Activated CD4-positive, alpha-beta T cell treated with anti-CD3 and anti-CD28 coated beads, Interleukin-2, amount 50 U/mL, for 16 hours (primary cell): ENCODE results near the gene CROCC.
A peak's percentile ranks its signal among the peaks of the same experiment; 100 is the strongest.

Source experiments
- DNase-seq: peaks from one replicate; pipeline ENCODE4 v3.0.0-alpha.2; 2020

Gene CROCC

DNA sequence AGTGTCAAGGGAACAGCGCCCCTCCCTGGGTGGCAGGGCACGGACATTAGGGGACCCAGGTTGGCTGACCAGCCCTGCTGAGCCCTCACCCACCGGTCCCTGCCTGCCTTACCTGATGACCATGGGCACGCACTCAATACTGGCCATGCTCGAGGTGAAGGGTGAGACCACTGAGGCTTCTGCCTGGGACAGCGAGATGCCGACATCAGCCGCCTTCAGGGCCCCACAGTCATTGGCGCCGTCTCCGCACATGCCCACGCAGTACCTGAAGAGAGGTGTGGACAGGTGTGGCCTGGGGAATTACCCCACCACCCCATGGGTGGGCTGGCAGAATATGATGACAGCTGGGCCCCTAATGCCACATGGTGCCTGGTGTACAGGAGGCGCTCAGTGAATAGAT, 66.5 kb downstream of the CROCC start:
- no peak for DNase-seq

DNA sequence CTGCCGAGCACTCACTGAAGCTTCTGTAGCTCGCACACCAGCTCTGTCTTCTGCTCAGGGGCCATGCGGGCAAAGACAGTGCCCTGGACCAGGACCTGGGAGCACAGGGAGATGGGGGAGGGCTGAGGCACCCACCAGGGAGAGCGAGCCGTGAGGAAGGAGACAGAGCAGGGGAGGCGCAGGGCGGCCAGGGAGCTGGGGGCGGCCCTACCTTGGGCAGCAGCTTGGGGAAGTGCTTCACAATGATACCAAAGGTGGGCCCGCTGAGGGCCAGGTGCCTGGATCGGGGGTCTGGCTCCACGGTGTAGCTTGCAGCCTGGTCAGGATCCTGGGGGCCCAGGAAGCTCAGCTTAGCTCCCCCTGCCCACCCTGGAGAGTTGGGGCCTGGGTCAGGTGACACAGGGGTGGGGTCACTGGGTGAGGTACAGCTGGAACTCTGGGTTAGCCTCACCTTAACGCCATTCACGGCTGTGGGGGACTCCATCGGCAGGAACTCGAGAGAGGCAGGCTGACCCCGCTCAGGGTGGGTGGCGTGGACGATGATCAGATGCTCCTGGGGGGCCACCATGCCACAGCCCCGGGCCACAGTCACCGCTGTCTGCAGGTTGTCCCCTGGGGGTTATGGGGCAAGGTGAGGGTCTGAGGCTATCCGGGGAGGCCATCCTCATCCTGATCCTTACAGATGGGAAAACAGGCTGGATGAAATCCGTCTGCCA, 68.1 kb downstream of the CROCC start:
- no peak for DNase-seq

DNA sequence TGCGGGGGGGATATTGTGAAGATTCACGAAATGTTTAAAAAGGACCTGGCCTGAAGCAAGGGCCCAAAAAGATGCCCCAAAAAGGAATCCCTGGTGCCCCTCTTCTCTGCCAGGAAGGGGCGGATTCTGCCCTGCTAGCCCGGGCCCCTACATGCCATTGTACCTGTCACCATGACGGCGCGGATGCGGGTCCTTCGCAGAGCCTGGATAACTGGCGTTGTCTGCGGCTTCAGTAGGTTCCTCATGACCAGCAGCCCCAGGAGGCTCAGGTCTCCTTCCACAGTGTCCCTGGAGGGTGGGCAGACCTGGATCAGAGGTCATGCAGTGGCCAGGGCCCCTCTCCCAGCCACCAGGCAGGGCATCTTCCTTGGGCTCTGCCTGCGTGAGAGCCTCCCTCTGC, 69.8 kb downstream of the CROCC start:
- no peak for DNase-seq

DNA sequence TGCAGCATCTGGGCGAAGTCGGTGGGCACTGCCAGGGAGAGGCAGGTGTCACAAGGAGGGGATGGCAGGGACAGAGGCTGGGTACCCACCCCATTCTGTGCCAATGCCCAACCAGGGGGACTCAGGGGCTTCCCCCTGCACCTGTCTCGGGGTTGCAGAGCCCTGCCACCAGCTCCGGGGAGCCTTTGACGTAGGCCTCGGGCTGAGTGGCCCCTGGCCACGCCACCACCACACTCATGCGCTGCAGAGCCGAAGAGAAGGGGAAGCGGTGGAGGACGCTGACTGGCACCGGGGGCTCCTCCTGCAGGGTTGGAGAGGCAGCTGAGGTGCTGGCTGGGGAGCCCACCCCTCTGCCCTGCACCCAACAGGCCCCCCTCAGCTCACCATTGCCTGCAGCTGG, 70.4 kb downstream of the CROCC start:
- DNase-seq: no peak

DNA sequence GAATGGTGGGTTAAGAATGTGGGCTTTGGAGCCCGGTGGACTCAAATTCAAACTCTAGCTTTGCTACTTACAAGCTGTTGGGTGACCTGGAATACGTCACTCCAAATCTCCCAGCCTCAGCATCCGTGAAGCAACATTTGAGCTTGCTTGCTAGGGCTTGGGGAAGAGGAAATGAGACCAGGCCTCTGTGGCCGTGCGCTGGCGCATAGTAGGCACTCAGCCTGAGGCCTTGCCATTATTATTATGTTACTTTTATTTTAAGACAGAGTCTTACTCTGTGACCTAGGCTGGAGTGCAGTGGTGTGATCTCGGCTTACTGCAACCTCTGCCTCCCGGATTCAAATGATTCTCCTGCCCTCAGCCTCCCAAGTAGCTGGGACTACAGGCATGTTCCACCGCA, 70.9 kb downstream of the CROCC start:
- DNase-seq: no peak

DNA sequence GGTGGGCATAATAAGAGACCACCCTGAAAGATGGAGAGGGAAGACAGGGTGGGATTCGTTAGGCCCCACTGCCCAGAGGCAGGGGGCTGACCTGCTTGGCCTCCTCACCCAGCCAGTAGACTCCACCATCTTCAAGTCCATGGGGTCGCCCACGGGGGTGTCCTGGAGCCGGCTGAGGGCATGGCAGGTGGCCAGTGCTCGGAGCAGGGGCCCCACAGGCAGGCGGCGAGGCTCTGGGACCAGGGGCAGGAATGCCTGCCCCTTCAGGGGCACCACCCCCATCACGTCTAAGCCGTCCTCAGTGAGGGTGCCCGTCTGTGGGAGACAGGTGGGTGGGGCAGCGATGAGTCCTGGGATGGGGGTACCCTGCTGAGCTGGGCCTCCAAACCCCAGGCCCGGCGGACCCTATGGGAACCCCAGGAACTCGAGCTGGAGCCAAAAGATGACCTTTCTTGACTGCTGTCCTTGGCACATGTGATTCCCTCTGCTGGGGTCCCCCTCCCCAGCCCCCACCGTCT, 71.8 kb downstream of the CROCC start:
- DNase-seq: no peak

DNA sequence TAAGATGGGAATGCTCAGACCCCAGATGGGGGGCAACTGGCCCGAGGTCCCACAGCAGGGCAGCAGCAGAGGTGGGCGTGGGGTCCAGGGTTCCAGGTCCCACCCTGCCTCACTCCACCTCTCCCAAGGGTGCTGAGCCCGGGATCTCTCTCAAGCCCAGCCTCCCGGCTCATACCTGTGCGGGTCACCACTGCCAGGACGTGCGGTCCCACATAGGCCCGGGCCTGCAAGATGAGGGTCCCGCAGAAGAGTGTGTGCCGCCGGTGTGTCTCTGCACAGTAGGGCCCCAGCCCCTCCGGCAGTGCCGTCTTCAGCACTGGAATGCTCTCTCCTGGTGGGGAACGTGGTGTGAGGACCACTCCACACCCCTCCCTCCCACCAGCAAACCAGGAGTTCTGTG, 75.1 kb downstream of the CROCC start:
- no peak for DNase-seq

DNA sequence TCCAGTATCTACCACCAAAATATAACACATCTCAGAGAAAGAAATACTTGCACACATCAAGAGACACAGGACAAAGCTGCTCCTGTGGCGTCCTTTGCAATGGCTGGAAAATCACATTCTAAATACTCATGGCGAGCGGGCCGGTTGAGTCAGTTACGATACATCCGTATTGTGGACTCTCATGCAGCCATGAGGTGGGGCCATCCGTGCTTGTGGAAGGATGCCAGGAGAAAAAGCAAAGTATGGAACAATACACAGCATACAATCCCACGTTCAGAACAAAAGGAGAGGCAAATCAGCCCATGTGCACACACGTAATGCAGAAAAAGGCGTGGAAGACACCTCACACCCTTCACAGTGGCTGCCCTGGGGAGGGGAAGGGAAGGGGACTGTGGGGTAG, 76.9 kb downstream of the CROCC start:
- DNase-seq: no peak

DNA sequence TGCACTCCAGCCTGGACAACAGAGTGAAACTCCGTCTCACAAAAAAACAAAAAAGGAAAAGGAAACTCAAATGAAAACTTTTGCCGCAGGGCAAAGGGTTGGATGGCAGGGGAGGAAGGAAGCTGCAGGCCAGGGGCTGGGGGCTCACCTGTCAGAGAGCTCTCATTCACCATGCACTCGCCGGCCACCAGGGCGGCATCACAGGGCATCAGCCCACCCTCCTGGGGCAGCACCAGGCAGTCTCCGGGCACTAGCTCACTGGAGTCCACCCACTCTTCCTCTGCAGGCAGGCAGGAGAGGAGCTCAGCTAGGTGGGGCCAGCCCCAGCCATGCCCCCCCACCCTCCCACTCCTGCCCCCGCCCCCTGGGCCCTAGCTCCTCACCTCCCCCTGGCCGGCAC, 78.1 kb downstream of the CROCC start:
- no peak for DNase-seq

DNA sequence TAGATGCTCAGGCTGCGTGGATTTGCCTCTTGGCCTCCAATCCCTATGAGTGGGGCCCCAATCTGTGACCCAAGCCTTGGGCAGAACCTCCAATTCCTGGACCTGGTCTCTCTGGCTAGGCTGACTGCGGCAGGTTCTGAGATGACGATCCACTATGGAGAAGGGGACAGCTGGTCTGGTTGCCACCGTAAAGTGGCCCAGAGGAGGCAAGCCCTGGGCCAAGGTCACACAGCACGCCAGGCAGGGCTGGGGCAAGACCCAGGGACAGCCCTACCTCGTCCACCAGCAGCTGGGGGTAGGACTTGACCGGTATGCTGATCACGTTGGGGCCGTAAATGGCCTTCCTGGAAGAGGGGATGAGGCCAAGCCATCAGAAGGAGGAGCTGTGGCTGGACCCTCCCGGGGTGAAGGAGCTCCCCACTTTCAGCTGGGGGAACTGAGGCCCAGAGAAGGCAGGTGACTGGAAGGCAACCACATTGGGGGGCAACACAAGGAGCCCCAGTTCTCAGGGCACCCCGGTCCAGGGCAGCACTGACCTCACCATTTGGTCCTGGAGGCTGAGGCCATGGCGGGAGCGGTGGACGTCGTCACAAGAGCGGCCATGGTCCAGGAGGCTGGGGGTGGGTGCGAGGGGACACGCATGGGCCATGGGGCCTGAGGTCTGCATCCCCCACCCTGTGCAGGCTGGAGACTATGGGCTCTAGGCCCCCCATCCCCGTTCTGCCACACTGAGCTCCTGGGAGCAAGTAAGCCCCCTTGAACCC, 80.2 kb downstream of the CROCC start:
- no peak for DNase-seq

DNA sequence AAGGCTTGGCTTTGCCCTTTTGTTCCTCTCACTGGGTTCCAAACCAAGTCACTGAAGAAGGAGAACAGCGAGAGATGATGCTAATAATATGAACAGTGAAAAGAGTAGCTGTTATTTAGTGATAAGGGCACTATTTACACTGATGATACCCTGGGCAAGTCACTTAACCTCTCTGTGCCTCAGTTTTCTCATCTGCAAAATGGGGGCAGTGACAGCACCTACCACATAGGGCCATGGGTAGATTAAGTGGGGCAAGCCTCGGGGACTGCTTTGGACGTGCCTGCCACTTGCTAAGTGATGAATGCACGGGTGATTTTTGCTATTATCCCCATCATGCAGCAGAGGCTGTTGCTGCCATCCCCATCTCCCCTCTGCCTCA, 80.8 kb downstream of the CROCC start:
- DNase-seq: no peak

DNA sequence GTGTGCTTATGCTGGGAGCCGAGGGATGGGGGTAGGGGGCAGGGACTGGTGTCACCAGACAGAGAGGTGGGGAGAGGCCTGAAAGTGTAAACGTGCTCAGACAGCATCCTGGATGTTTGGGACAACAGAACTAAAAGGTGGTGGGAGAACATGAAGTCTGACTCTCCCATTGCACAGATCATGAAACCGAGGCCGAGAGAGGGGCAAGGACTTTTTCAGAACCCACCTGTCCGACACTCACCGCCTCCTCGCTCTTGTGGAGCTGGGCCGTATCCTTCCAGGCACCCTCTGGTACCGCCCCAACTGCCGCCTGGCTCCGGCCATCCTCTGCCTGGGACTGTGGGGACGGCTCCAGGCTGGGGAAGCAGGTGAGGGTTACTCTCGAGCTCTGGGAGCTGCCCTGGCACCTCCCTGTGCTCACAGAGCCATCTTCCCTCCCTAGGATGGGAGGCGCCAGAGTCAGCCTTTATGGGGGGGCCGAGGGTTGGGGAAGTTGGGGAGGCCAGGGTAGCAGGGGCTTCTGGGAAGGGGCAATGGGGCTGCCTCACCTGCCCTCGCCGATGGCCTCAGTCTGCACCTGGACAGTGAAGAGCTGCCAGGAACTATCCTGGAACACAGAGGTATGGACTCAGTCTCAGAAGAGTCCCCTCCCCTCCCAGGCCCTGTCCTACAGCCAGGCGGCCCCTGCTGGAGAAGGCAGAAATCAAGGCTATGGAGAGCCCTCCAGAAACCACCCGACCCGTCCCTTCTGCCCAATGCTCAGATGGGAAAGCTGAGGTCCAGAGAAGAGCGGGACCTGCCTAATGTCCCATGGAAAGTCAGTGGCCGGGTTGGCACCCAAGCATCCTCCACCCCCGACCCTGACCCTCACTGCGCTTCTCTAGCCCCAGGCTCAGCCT, 83.0 kb downstream of the CROCC start:
- no peak for DNase-seq

DNA sequence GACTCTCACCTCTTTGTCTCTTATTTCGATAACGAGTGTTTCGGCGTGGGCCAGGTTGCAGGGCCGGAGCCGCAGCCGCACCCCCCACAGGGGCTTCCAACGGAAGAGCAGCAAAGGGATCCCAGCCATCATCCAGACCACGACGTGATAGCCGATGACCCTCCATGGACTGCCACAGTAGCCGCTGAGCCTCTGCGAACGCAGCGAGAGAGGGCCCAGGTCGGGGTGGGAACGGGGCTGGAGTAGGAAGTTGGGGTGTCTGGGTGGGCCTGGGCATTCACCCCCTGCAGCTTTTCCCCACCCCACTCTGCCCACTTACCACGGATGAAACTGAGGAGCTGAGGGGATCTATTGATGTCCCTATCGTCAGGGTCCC, 83.6 kb downstream of the CROCC start:
- DNase-seq: no peak

DNA sequence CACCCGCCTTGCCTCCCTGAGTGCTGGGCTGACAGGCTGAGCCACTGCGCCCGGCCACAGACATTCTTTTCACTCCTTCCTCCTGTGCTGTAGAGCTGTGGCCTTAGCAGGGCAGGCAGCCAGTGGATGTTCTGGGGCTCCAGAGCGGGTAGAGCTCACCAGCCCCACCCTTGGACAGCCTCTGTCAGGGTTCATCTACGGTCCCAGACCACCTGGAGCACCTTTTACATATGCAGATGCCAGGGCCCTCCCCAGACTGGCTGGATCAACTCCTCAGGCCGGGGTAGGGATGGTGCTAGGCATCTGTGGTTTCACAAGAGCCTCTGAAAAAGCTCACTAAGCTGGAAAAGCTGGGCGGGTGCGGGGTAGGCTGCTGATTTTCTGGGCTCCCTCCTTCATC, 85.4 kb downstream of the CROCC start:
- DNase-seq: no peak

DNA sequence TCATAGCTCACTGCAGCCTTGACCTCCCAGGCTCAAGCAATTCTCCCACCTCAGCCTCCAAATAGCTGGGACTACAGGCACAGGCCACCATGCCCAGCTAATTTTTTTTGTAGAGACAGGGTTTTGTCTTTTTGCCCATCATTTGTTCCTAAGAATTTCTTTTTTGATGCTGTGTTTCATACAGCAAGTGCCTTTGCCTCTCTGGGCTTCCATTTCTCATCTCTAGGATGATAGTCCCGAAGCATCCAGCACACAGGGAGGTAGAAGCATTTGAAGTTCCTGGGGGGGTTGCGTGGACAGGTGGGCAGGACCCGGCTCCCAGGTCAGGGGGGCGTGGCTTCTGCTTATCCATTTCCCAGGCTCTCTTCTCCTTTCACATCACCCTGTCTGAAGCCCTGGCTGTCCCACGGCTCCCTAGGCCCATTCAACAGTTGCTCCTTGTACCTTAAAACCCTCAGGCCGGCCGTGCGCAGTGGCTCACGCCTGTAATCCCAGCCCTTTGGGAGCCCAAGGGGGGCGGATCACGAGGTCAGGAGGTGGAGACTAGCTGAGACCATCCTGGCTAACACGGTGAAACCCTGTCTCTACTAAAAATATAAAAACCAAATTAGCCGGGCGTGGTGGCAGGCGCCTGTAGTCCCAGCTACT, 86.6 kb downstream of the CROCC start:
- DNase-seq: no peak

DNA sequence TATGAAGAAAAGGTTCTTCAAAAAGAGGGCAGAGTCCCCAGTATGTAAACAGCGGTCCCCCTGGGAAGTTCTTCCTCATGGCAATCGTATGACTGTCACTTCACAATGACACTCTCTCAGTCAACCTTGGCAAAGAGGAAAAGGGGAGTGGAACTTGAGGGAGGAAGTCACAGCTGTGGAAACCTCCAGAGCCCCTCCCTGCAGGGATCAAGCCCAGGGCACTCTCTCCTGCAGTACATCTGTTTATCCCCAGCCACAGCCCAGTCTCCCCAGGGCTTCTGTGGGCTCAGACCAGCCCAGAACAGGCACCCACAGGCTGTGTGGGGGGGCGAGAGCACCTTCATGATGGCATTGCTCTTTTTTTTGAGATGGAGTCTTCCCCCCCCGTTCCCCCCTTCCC, 88.0 kb downstream of the CROCC start:
- DNase-seq: no peak

DNA sequence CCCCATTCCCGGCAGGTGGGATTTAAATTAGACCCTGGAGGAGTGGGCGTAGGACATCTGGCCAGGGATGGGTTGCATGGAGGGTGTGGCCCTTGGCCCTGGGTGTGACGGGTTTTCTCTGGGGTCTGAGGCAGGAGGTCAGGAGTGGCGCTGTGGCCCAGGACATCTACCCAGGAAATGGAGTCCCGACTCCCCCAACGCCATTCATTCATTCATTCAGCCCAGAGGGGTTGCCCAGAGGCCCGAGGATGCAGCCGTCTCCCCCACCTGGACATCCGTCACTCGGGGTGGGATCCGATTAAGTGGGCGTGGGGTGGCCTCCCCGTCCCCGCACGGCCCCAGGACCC, 89.3 kb downstream of the CROCC start:
- peak; percentile 5 for DNase-seq

DNA sequence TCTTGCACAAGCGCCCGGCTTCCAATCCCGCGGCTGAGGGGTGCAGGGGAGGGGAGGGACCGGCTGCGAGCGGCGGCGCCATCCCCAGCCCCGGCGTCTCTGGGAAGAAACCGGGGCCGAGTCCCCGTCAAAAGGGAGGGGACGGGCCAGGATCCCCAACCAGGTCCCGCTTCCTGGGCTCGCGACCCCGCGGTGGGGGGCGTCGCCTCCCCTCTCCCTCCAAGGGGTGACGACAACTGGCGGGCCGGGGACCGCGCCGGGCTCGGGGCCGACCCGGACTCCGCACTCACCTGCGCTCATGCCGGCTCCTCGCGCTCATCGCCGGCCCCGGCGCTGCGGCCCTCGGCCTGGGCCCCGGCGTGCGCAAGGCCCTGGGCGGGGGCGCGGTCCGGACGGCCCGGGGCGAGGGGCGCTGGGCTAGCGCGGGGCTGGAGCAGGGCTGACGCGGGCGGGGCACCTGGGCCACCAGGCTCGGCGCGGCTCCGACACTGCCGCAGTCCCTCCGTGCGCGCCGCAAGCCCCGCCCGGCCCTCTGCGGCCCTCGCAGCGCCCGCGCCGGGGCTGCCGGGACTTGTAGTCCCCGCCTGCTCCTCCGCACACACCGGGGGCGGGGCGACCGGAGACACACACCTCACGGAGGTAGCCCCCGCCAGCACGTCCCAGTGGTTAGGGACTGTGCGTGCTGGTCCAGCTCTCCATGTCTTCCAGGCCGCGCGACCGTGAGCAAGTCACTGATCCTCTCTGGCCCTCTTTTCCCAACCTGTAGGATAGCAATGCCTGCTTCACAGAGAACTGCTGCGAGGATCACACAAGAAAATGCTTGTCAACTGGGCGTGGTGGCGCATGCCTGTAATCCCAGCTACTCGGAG, 89.9 kb downstream of the CROCC start, which contains the start of gene ATP13A2:
Gene ATP13A2, minus strand, starts transcription at position 490 of the 869 bp plus-strand sequence. Its CDS starts 190 bp downstream, at position 300.
- DNase-seq: peak; percentile 83

DNA sequence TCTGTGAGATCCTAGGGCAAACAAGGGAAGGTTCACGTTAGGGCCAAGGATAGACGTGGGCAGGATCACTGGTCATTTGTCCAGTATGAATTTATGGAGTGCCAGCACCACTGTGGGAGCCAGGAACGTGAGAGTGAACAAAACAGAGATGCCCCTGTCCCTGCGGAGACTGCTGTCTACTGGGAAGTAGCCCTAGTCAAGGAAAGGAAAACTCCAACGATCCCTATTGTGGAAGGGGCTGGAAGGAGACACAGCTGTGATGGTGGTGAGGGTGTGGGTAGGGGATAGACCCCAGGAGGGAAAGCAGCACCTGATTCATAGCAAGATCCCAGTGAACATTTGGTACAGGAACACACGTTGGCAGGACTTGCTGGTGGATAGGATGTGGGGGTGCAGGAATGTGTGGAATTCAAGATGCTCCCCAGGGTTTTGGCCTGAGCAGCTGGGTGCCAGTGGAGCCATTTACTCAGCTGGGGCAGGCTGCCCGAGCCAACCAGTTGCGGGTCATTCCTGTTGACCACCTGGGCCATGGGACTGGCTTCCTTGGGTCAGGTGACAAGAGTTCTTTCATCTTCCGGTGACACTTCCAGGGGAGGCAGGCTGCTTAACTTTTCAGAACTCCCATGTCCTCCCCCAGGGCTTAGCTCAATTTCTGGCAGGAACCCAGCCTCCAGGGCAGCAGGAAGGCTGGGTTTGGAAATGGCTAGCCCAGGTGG, 91.2 kb downstream of the CROCC start:
- no peak for DNase-seq

DNA sequence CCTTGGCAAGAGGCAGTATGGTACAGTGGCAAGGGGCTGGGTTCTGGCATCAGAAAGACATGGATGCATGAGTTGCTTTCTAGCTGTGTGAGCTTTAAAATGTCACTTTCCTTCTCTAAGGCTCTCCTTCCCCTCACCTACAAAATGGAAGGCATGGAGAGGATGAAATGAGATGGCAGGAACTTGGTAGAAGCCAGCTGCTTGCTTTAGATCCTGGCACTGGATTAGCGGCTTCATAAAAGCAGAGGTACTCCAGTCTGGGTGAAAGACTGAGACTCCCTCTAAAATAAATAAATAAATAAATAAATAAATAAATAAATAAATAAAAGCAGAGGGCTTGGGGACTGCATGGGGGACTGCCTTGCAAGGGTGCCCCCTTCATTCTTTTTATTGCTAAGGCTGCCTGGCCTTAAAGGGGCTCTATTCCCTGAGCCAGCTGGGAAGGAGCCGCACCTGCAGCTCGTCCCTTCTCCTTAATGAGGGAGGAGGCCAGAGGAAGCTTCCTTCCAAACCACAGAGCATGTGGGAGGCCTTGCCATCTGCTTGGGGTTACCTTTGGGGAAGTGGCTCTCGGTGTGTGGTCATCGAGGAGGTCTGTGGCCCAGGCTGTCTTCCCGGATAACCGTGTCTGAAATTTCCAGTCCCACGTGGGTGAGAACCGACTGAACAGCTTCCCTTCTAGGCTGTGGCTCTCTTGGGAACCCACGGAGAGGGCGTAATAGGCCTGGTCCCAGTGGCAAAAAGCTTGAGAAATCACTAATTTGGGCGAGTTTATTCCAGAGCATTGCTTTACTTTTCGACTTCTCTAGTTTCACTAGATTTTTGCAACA, 92.0 kb downstream of the CROCC start:
- no peak for DNase-seq
